Gastroesophageal sphincter (tissue), 4 donors: ENCODE measurements around the gene KLC3. TPM values are rescaled to one million over a fixed set of nuclear protein-coding genes. Genes with fewer than 3 reads are reported as not detected.

ENCODE experiments used
- ATAC-seq: fragments of 150-250 bp; one replicate; pipeline ENCODE4 v1.9.1; 2016; ENCODE audit warnings: mild to moderate bottlenecking, moderate library complexity
- H3K27ac ChIP-seq, 4 donors: fragments of 200-600 bp; sonication (generic) in 3 of 4; 1 replicate in 3 of 4; 2 replicates in 1 of 4; pipeline ENCODE4 v1.5.1; 2016 to 2019
- H3K27me3 ChIP-seq: fragments of 200-600 bp; sonication (generic); one replicate; pipeline ENCODE4 v1.5.1; 2019
- H3K36me3 ChIP-seq, 2 donors: fragments of 200-600 bp; sonication (generic); one replicate each; pipeline ENCODE4 v1.5.1; 2019; ENCODE audit warnings: control low read depth in 1 of 2
- H3K4me1 ChIP-seq, 3 donors: fragments of 200-600 bp; sonication (generic); 1 replicate in 2 of 3; 2 replicates in 1 of 3; pipeline ENCODE4 v1.5.1; 2016 to 2019; ENCODE audit warnings: control low read depth in 2 of 3
- H3K4me3 ChIP-seq, 2 donors: fragments of 200-600 bp; sonication (generic); one replicate each; pipeline ENCODE4 v1.5.1; 2019; ENCODE audit warnings: mild to moderate bottlenecking in 1 of 2, moderate library complexity in 1 of 2
- H3K9me3 ChIP-seq, 3 donors: fragments of 200-600 bp; sonication (generic); one replicate each; pipeline ENCODE4 v1.5.1; 2017 to 2019; ENCODE audit warnings: control low read depth in 2 of 3
- EP300 ChIP-seq: sonication (generic); formaldehyde crosslinking; IDR thresholded peaks from one replicate; pipeline ENCODE4 v1.6.1; 2017; ENCODE audit warnings: antibody characterized with exemption, mild to moderate bottlenecking
- POLR2A ChIP-seq, 2 donors: fragments of 450-650 bp; IDR thresholded peaks; one replicate each; pipeline ENCODE4 v1.6.1; 2017; ENCODE audit warnings: antibody characterized with exemption in 2 of 2, mild to moderate bottlenecking in 2 of 2, moderate library complexity in 1 of 2
- POLR2AphosphoS5 ChIP-seq: sonication (generic); formaldehyde crosslinking; IDR thresholded peaks from one replicate; pipeline ENCODE4 v1.6.1; 2017; ENCODE audit warnings: antibody characterized with exemption
- WGBS, 2 donors: methylation state at CpG; one replicate each; pipeline ENCODE4 v1.1.5; 2018; ENCODE audit warnings: low coverage in 1 of 2; 5-methylcytosine and 5-hydroxymethylcytosine counted together
- total RNA-seq, 4 donors: library from RNA; depleted of rRNA; stranded (reverse); fragments of >200 nt; gene quantifications; one replicate each; pipeline ENCODE4 v1.1.0, GENCODE V29; 2016
- TF ChIP-seq, protein P1 (sequence below), 4 experiments: fragments of 200-600 bp in 2 of 4; fragments of 450-650 bp in 2 of 4; sonication (generic) in 1 of 4; IDR thresholded peaks; one replicate each; pipeline ENCODE4 v1.5.1; 2017 to 2019; ENCODE audit warnings: antibody characterized with exemption in 4 of 4, mild to moderate bottlenecking in 2 of 4, moderate library complexity in 2 of 4

The KLC3 gene
- total RNA-seq, 4 donors from 2014 or later, result 1.3 TPM; not detected in 3

DNA sequence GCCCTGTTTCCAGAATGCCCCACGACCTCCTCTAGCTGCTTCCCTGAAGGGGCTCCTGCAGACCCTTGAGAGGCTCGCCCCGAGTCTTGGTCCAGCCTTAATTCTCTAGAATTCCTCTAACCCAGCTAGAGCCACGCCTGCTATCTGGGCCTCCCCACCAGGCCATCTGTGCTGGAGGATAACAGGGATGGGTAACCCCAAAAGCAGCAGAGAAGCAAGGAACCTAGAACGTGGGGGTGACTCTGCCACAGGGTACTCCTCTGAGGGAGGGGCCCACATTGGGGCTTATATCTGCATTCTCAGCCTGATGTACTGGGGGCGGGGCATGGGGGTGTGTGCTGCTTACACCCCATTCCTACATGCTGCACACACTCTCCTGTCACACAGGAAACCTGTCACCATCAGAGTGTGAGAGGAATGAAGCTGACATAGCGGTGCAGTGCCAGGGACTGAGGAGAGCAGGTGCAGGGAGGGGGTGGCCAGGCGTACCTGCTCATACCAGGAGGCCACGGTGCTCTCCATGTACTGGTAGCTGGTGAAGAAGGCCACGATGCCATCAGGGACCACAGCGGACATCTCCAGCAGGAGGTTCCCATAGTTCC, 13.8 kb downstream of the KLC3 start:
- WGBS, 2 donors, result 95% methylated on average over 4 of the region's 11 CpGs; no CpG with 5 or more reads in 1 of the 2 donors
- H3K36me3 ChIP-seq, result peaks cover 0 to 87% of the 10 kb centered on the region in 2 donors
- no peaks in the 10 kb centered on the region for H3K4me1 ChIP-seq
- H3K27me3 ChIP-seq, result no peaks in the 10 kb centered on the region
- no peak overlapping the region for H3K4me3 ChIP-seq
- ATAC-seq, result no peak
- H3K9me3 ChIP-seq, result no peaks in the 10 kb centered on the region
- H3K27ac ChIP-seq, result no peak overlapping the region
- TF ChIP-seq EP300, result no peak

DNA sequence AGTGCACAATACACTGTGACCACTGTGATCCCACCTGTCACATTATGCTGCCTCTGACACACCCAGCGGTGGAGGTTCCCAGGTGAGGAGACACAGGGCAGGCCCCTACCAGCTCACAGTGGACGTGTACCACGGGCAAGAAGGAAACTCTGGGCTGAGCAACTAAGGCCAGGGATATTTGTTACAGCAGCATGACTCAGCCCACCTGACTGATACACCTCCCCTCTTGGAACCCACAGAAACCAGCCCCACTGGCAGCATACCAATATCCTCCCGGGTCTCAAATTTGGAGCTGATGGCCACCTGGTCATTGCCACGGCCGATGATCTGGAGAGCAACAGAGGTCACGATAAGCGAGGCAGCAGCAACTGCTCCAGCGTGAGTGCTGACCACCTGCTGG, 14.9 kb downstream of the KLC3 start:
- Histone ChIP-seq H3K27me3 (no peaks in the 10 kb centered on the region), H3K9me3 (no peaks in the 10 kb centered on the region), H3K4me3 (no peak overlapping the region), H3K36me3 (peaks cover 0 to 92% of the 10 kb centered on the region in 2 donors), H3K27ac (no peak overlapping the region), H3K4me1 (no peaks in the 10 kb centered on the region)
- TF ChIP-seq EP300, result no peak
- no peak for TF ChIP-seq POLR2AphosphoS5
- TF ChIP-seq, protein P1, sequence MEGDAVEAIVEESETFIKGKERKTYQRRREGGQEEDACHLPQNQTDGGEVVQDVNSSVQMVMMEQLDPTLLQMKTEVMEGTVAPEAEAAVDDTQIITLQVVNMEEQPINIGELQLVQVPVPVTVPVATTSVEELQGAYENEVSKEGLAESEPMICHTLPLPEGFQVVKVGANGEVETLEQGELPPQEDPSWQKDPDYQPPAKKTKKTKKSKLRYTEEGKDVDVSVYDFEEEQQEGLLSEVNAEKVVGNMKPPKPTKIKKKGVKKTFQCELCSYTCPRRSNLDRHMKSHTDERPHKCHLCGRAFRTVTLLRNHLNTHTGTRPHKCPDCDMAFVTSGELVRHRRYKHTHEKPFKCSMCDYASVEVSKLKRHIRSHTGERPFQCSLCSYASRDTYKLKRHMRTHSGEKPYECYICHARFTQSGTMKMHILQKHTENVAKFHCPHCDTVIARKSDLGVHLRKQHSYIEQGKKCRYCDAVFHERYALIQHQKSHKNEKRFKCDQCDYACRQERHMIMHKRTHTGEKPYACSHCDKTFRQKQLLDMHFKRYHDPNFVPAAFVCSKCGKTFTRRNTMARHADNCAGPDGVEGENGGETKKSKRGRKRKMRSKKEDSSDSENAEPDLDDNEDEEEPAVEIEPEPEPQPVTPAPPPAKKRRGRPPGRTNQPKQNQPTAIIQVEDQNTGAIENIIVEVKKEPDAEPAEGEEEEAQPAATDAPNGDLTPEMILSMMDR (IDR thresholded peaks at IDR 0.05), result no peak
- TF ChIP-seq POLR2A (IDR thresholded peaks at IDR 0.05), result no peak
- ATAC-seq, result no peak
- whole genome bisulfite sequencing, 2 donors, result 95% methylated on average over 8 of the region's 9 CpGs; no CpG with 5 or more reads in 1 of the 2 donors

DNA sequence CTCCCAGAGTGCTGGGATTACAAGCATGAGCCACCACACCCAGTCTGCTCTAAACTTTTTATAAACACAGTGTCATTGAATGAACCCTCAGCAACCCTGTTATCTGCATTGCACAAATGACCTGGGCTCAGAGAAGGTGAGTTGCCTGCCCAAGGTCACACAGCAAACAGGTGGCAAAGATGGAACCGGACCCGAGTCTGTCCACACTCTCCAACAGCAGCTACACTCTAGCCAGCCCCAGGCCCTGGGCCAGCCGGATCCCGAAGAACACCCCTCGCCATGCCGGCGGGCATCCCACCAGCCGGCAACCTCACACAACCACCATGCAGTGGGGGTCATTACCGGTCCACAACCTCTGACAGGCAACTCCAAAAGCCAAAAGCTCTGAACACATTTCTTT, 15.4 kb downstream of the KLC3 start:
- 96% methylated on average over 4 of the region's 9 CpGs; no CpG with 5 or more reads in 1 of the 2 donors for WGBS, 2 donors
- Histone ChIP-seq H3K36me3 (peaks cover 0 to 93% of the 10 kb centered on the region in 2 donors), H3K27ac (no peak overlapping the region), H3K4me1 (no peaks in the 10 kb centered on the region), H3K4me3 (no peak overlapping the region), H3K27me3 (no peaks in the 10 kb centered on the region), H3K9me3 (no peaks in the 10 kb centered on the region)
- ATAC-seq, result no peak
- TF ChIP-seq POLR2A (IDR thresholded peaks at IDR 0.05) (no peak), EP300 (no peak), POLR2AphosphoS5 (no peak)
- TF ChIP-seq, protein P1 (IDR thresholded peaks at IDR 0.05), result no peak

DNA sequence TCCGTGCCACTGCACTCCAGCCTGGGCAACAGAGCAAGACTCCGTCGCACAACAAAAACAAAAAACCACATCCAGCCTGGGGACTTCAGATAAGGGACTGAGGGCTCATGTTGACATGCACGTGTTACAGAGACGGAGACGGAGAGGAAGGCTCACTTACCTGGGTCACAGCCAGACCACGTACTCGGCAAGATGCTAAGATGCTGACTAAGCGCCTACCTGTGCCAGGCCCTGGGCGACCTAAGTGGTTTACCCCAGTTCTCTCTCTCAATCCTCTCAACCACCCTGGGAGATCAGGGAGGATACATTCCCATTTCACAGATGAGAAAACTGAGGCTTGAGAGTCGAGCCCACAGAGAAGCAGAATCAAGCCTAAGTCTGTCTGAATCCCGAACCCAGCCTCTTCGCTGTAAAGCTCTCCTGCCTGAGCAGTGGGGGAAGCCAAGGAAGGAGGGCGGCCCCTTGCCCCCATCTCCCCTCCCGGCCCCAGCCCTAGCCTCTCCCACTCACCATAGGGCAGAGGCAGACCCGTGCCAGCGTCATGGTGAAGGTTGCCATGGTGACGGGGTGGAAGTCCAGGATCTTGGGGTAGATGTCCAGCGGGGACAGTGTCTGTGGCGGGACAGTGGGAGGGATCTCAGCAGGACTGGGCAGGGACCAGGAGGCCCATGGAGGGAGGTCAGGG, 16.4 kb downstream of the KLC3 start:
- 88 to 92% methylated on average over 6 to 8 of the region's 20 CpGs for WGBS, 2 donors
- TF ChIP-seq, protein P1 (IDR thresholded peaks at IDR 0.05), result no peak
- TF ChIP-seq POLR2A (IDR thresholded peaks at IDR 0.05) (no peak), EP300 (no peak), POLR2AphosphoS5 (no peak)
- no peak for ATAC-seq
- no peaks in the 10 kb centered on the region for H3K27me3 ChIP-seq
- no peaks in the 10 kb centered on the region for H3K9me3 ChIP-seq
- H3K4me3 ChIP-seq, result no peak overlapping the region
- H3K36me3 ChIP-seq, result peaks cover 0 to 93% of the 10 kb centered on the region in 2 donors
- no peak overlapping the region for H3K27ac ChIP-seq
- no peaks in the 10 kb centered on the region for H3K4me1 ChIP-seq

DNA sequence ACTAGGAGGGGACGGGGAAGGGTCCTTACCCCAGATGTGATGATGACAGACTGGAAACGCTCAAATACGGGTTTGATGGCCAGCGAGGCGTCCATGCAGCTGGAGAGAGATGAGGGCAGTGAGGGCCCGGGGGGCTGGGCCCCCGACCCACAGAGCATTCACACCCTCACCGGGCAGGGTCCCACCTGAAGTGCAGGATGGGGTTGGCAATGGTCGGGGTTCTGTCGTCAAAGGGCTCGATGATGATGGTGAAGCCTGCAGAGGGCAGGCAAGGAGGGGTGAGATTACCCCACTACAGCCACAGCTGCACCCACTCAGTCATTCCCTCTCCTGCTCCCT, 16.9 kb downstream of the KLC3 start:
- H3K27ac ChIP-seq, result no peak overlapping the region
- H3K4me1 ChIP-seq, result no peaks in the 10 kb centered on the region
- H3K27me3 ChIP-seq, result no peaks in the 10 kb centered on the region
- TF ChIP-seq, protein P1 (IDR thresholded peaks at IDR 0.05), result no peak
- no peak for TF ChIP-seq POLR2A (IDR thresholded peaks at IDR 0.05)
- no peak for TF ChIP-seq POLR2AphosphoS5
- TF ChIP-seq EP300, result no peak
- no peak overlapping the region for H3K4me3 ChIP-seq
- no peaks in the 10 kb centered on the region for H3K9me3 ChIP-seq
- peaks cover 0 to 93% of the 10 kb centered on the region in 2 donors for H3K36me3 ChIP-seq
- WGBS, 2 donors, result 92 to 93% methylated on average over 2 to 10 of the region's 11 CpGs
- no peak for ATAC-seq
